Ascending aorta (tissue), 2 donors: ENCODE measurements around the gene TC2N. TPM values are rescaled to one million over a fixed set of nuclear protein-coding genes. Genes with fewer than 3 reads are reported as not detected.

Experiments
- DNase-seq, 2 donors: peaks; one replicate each; pipeline ENCODE4 v3.0.0-alpha.2; 2019; ENCODE audit warnings: low spot score in 2 of 2
- H3K27ac ChIP-seq, 2 donors: fragments of 200-600 bp; sonication (generic); one replicate each; pipeline ENCODE4 v1.5.1; 2016 to 2017; ENCODE audit warnings: mild to moderate bottlenecking in 1 of 2
- H3K27me3 ChIP-seq: fragments of 200-600 bp; sonication (generic); one replicate; pipeline ENCODE4 v1.5.1; 2017
- H3K36me3 ChIP-seq, 2 donors: fragments of 200-600 bp; sonication (generic); one replicate each; pipeline ENCODE4 v1.5.1; 2016
- H3K4me1 ChIP-seq, 2 donors: fragments of 200-600 bp; sonication (generic); one replicate each; pipeline ENCODE4 v1.5.1; 2016 to 2017; ENCODE audit warnings: mild to moderate bottlenecking in 1 of 2
- H3K4me3 ChIP-seq, 2 donors: fragments of 200-600 bp; sonication (generic); one replicate each; pipeline ENCODE4 v1.5.1; 2016 to 2017; ENCODE audit warnings: mild to moderate bottlenecking in 1 of 2
- H3K9me3 ChIP-seq, 2 donors: fragments of 200-600 bp; sonication (generic); one replicate each; pipeline ENCODE4 v1.5.1; 2016
- CTCF ChIP-seq, 3 experiments: fragments of 200-600 bp in 2 of 3; fragments of 450-650 bp in 1 of 3; sonication (generic) in 2 of 3; IDR thresholded peaks; one replicate each; pipeline ENCODE4 v1.5.1; 2016 to 2019; ENCODE audit warnings: antibody characterized with exemption in 3 of 3, mild to moderate bottlenecking in 1 of 3, moderate library complexity in 1 of 3
- intact Hi-C: fragments of 100-400 bp; cut with DNase I; formaldehyde crosslinking; loops from one replicate; pipeline ENCODE4 v1.15.1; 2023
- total RNA-seq: library from RNA; depleted of rRNA; stranded (reverse); fragments of >200 nt; gene quantifications from one replicate; pipeline ENCODE4 v1.1.0, GENCODE V29; 2016

TC2N gene
- total RNA-seq, 1 donor from 2014 or later = 37.8 TPM

- DNase-seq = no peak
- H3K36me3 ChIP-seq = peaks cover 21 to 39% of the 10 kb centered on the region in 2 donors
- H3K4me3 ChIP-seq = peak overlapping the region in 1 of 2 donors; percentile 3
- H3K27me3 ChIP-seq = no peaks in the 10 kb centered on the region
- peaks cover 47 to 66% of the 10 kb centered on the region in 2 donors for H3K4me1 ChIP-seq
- H3K9me3 ChIP-seq = no peaks in the 10 kb centered on the region
- intact Hi-C loops = no loop called here
- H3K27ac ChIP-seq = peak overlapping the region; percentile 91 to 95
- TF ChIP-seq CTCF (IDR thresholded peaks at IDR 0.05) = no peak
Observed at GRCh38 chr14:91893669-91894068, 26.3 kb upstream of the TC2N start.

GRCh38 chr14:91893007-91893406, 25.7 kb upstream of the TC2N start:
- H3K27me3 ChIP-seq = no peaks in the 10 kb centered on the region
- peak overlapping the region; percentile 91 to 95 for H3K27ac ChIP-seq
- TF ChIP-seq CTCF (IDR thresholded peaks at IDR 0.05) = peak in 2 of 3 experiments; percentile 37 to 58
- H3K36me3 ChIP-seq = peaks cover 24 to 43% of the 10 kb centered on the region in 2 donors
- H3K4me1 ChIP-seq = peaks cover 47 to 69% of the 10 kb centered on the region in 2 donors
- no peak for DNase-seq
- H3K9me3 ChIP-seq = no peaks in the 10 kb centered on the region
- peak overlapping the region in 1 of 2 donors; percentile 3 for H3K4me3 ChIP-seq
- intact Hi-C loops = no loop called here

- intact Hi-C loops = no loop called here
- peaks cover 30 to 56% of the 10 kb centered on the region in 2 donors for H3K36me3 ChIP-seq
- H3K4me1 ChIP-seq = peaks cover 39 to 62% of the 10 kb centered on the region in 2 donors
- H3K27ac ChIP-seq = peak overlapping the region; percentile 91 to 95
- no peaks in the 10 kb centered on the region for H3K9me3 ChIP-seq
- H3K27me3 ChIP-seq = no peaks in the 10 kb centered on the region
- TF ChIP-seq CTCF (IDR thresholded peaks at IDR 0.05) = no peak
- DNase-seq = peak in 1 of 2 donors; percentile 77
- no peak overlapping the region for H3K4me3 ChIP-seq
Observed at GRCh38 chr14:91891721-91892220, 24.4 kb upstream of the TC2N start.

- H3K27ac ChIP-seq = peak overlapping the region; percentile 91 to 95
- H3K4me3 ChIP-seq = no peak overlapping the region
- H3K4me1 ChIP-seq = peaks cover 34 to 58% of the 10 kb centered on the region in 2 donors
- no peak for DNase-seq
- no peaks in the 10 kb centered on the region for H3K27me3 ChIP-seq
- intact Hi-C loops = no loop called here
- no peak for TF ChIP-seq CTCF (IDR thresholded peaks at IDR 0.05)
- peaks cover 30 to 62% of the 10 kb centered on the region in 2 donors for H3K36me3 ChIP-seq
- H3K9me3 ChIP-seq = no peaks in the 10 kb centered on the region
Observed at GRCh38 chr14:91891101-91891500, 23.8 kb upstream of the TC2N start.

GRCh38 chr14:91890291-91890749, 23.0 kb upstream of the TC2N start:
- Histone ChIP-seq H3K27me3 (no peaks in the 10 kb centered on the region), H3K9me3 (no peaks in the 10 kb centered on the region), H3K4me3 (no peak overlapping the region), H3K4me1 (peaks cover 33 to 62% of the 10 kb centered on the region in 2 donors), H3K36me3 (peaks cover 30 to 62% of the 10 kb centered on the region in 2 donors), H3K27ac (peak overlapping the region; percentile 91 to 95)
- TF ChIP-seq CTCF (IDR thresholded peaks at IDR 0.05) = no peak
- no peak for DNase-seq
- intact Hi-C loops = no loop called here
